ENCODE data around the gene FIGLA. TPM values are rescaled to one million over a fixed set of nuclear protein-coding genes. Genes with fewer than 3 reads are reported as not detected.

FIGLA gene
- total and polyA plus RNA-seq, 2 experiments from 2014 or later, result not detected

GRCh38 chr2:70807828-70808118 is 17.3 kb upstream of the FIGLA start:
- H3K27me3 ChIP-seq (ENCODE audit: insufficient read depth), result no peaks in the 10 kb centered on the region
- no peaks in the 10 kb centered on the region for H3K36me3 Mint-ChIP-seq (ENCODE audit: low read depth)
- no peak overlapping the region for H3K4me3 ChIP-seq
- H3K4me1 ChIP-seq (ENCODE audit: insufficient read depth), result no peaks in the 10 kb centered on the region
- no peak for ATAC-seq
- H3K4me3 Mint-ChIP-seq, result no peak overlapping the region
- no peaks in the 10 kb centered on the region for H3F3A ChIP-seq (replicated peaks; ENCODE audit: low read depth)
- no peaks in the 10 kb centered on the region for H3K36me3 ChIP-seq (ENCODE audit: insufficient read depth)
- no peaks in the 10 kb centered on the region for H3K4me1 Mint-ChIP-seq
- no peak overlapping the region for H3K27ac Mint-ChIP-seq
- no peak for TF ChIP-seq JUNB (IDR thresholded peaks at IDR 0.05; ENCODE audit: unreplicated experiment)
- TF ChIP-seq REST (IDR thresholded peaks at IDR 0.05; ENCODE audit: unreplicated experiment), result no peak
- no peak for TF ChIP-seq POLR2AphosphoS5 (IDR thresholded peaks at IDR 0.05; ENCODE audit: low read depth)
- TF ChIP-seq ZNF331 (CRISPR knock-in tag; IDR thresholded peaks at IDR 0.05; ENCODE audit: low read depth), result no peak
- no peak for TF ChIP-seq EZH2phosphoT487 (IDR thresholded peaks at IDR 0.05; ENCODE audit: unreplicated experiment)
- no peak for TF ChIP-seq STAT1 (IDR thresholded peaks at IDR 0.05; ENCODE audit: unreplicated experiment)
- TF ChIP-seq ZNF462 (CRISPR knock-in tag; IDR thresholded peaks at IDR 0.05), result no peak
- no peak for TF ChIP-seq CTCF (conservative IDR thresholded peaks at IDR 0.05; ENCODE audit: low read depth in 2 of 2)
- no peak overlapping the region for H3K4me2 ChIP-seq
- no peak overlapping the region for H3K27ac ChIP-seq (ENCODE audit: low read depth)
- peaks cover 5% of the 10 kb centered on the region; the same call in 1 of the 2 replicates for H3K9me2 ChIP-seq (ENCODE audit: insufficient read depth)
- peaks cover 5% of the 10 kb centered on the region for H3K27me3 Mint-ChIP-seq (ENCODE audit: insufficient read depth, low read depth, poor library complexity)
- H3K79me2 ChIP-seq (replicated peaks; ENCODE audit: insufficient read depth), result no peaks in the 10 kb centered on the region
- H4K20me1 ChIP-seq (replicated peaks; ENCODE audit: insufficient read depth), result no peaks in the 10 kb centered on the region
- no peak for DNase-seq (ENCODE audit: low spot score)
- H3K9me3 Mint-ChIP-seq, result no peaks in the 10 kb centered on the region; the same call in 2 of the 3 replicates
- H2AFZ ChIP-seq, result no peak overlapping the region

Data from GM23338 (cell line).